ENCODE data around the gene HRH3. TPM values are rescaled to one million over a fixed set of nuclear protein-coding genes. Genes with fewer than 3 reads are reported as not detected.

The HRH3 gene
- total RNA-seq, 1 experiment from 2014 or later: 1.8 TPM

GRCh38 chr20:62179162-62179504, 40.9 kb downstream of the HRH3 start:
- no peaks in the 10 kb centered on the region for H3K27me3 ChIP-seq (ENCODE audit: insufficient read depth, low read length)
- no peaks in the 10 kb centered on the region for H3K79me1 ChIP-seq (ENCODE audit: insufficient read depth, low read depth, low read length, poor library complexity, severe bottlenecking)
- Mint-ChIP-seq H3K27ac (no peak overlapping the region), H3K4me1 (peaks cover 12 to 13% of the 10 kb centered on the region in 2 experiments), H3K27me3 (ENCODE audit: low read depth) (no peaks in the 10 kb centered on the region; the same call in 1 of the 2 replicates), H3K4me3 (peak overlapping the region in 1 of 2 experiments; percentile 41; a peak in 1 of 5 replicates), H3K36me3 (ENCODE audit: insufficient read depth in 1 of 3, low read depth in 3 of 3) (peaks cover 8 to 37% (median 19%) of the 10 kb centered on the region in 3 experiments), H3K9me3 (no peaks in the 10 kb centered on the region)
- H2AFZ ChIP-seq (ENCODE audit: low read length): no peak overlapping the region
- no peak for DNase-seq
- WGBS (ENCODE audit: extremely low coverage, insufficient read length, low lambda C conversion rate): no CpG with 5 or more reads among the region's 14 CpGs
- no peak overlapping the region for H2BK20ac ChIP-seq (ENCODE audit: low read depth, low read length, poor library complexity, severe bottlenecking)
- no peak overlapping the region for H3K9ac ChIP-seq (ENCODE audit: extremely low read depth, insufficient read length, low read length)
- no peak overlapping the region for H3K4ac ChIP-seq (ENCODE audit: low read depth, low read length)
- no peaks in the 10 kb centered on the region for H3K9me3 ChIP-seq (ENCODE audit: control insufficient read depth, low read depth, low read length)
- no peak overlapping the region for H3K27ac ChIP-seq (ENCODE audit: insufficient read length, low read depth, low read length)
- H4K20me1 ChIP-seq (ENCODE audit: control insufficient read depth, insufficient read depth, insufficient read length): no peaks in the 10 kb centered on the region
- no peak overlapping the region for H4K8ac ChIP-seq (replicated peaks; ENCODE audit: insufficient read length, low read depth, low read length)
- H3K4me2 ChIP-seq (ENCODE audit: insufficient read depth, insufficient read length, low read length): no peak overlapping the region
- no peak overlapping the region for H3T11ph ChIP-seq (ENCODE audit: low read length)
- no peak overlapping the region for H4K91ac ChIP-seq (ENCODE audit: insufficient read length, low read depth, low read length)
- peaks cover 4% of the 10 kb centered on the region; the same call in 1 of the 2 replicates for H3K79me2 ChIP-seq (ENCODE audit: insufficient read depth, low read length)
- no peak overlapping the region for H2BK5ac ChIP-seq (ENCODE audit: insufficient read length, low read length)
- peaks cover 3% of the 10 kb centered on the region for H3K23me2 ChIP-seq (ENCODE audit: insufficient read length, low read depth, low read length, poor library complexity, severe bottlenecking)
- H3K56ac ChIP-seq (ENCODE audit: insufficient read length, low read depth, low read length): no peak overlapping the region
- peaks cover 2% of the 10 kb centered on the region; the same call in 1 of the 2 replicates for H3K4me1 ChIP-seq (ENCODE audit: insufficient read depth, low read length)
- no peak overlapping the region for H3K23ac ChIP-seq (ENCODE audit: insufficient read length, low read depth, low read length)
- H2BK15ac ChIP-seq (ENCODE audit: low read depth, low read length): no peak overlapping the region
- TF ChIP-seq CTCF (conservative IDR thresholded peaks at IDR 0.05): no peak
- no peak overlapping the region for H2BK12ac ChIP-seq (ENCODE audit: insufficient read length, low read depth, low read length)
- no peak overlapping the region for H3K14ac ChIP-seq (ENCODE audit: insufficient read depth, low read length)
- H2AK5ac ChIP-seq (ENCODE audit: insufficient read length, low read length): no peak overlapping the region
- no peak overlapping the region for H3K18ac ChIP-seq (ENCODE audit: insufficient read length, low read depth, low read length)
- H4K5ac ChIP-seq (ENCODE audit: insufficient read length, low read depth, low read length): no peak overlapping the region
- no peak overlapping the region for H2BK120ac ChIP-seq (ENCODE audit: low read depth, low read length, poor library complexity, severe bottlenecking)
